SK-N-SH (cell line): ENCODE data around the gene SYNJ2.

Source experiments
- CTCF ChIP-seq: fragments of 200-600 bp; sonication (generic); IDR thresholded peaks from 2 replicates; pipeline ENCODE4 v1.6.1; 2017; ENCODE audit warnings: antibody characterized with exemption, mild to moderate bottlenecking, moderate library complexity
- ELF1 ChIP-seq: IDR thresholded peaks from 2 replicates; pipeline ENCODE4 v1.4.0; 2012
- EP300 ChIP-seq, 2 experiments: IDR thresholded peaks; 2 replicates each; pipeline versions ENCODE4 v1.4.0 to v1.6.1; 2012; ENCODE audit warnings: borderline replicate concordance in 1 of 2, low read depth in 1 of 2, low read length in 1 of 2
- FOXJ3 ChIP-seq: sonication (generic); formaldehyde crosslinking; IDR thresholded peaks from 2 replicates; pipeline ENCODE4 v1.5.1; 2020; ENCODE audit warnings: mild to moderate bottlenecking, missing genetic modification reagents
- JUND ChIP-seq: IDR thresholded peaks from 2 replicates; pipeline ENCODE4 v1.4.0; 2012
- MAX ChIP-seq: IDR thresholded peaks from 2 replicates; pipeline ENCODE4 v1.4.0; 2012; ENCODE audit warnings: low read depth
- PBX3 ChIP-seq: IDR thresholded peaks from 2 replicates; pipeline ENCODE4; 2012
- POLR2AphosphoS5 ChIP-seq: IDR thresholded peaks from 2 replicates; pipeline ENCODE4 v1.6.1; 2012; ENCODE audit warnings: low read depth, low read length
- SMC3 ChIP-seq: IDR thresholded peaks from 2 replicates; pipeline ENCODE4 v1.6.1; 2012; ENCODE audit warnings: low read depth, low read length, improper control_type of control experiment
- TCF12 ChIP-seq: IDR thresholded peaks from 2 replicates; pipeline ENCODE4 v1.4.0; 2012

- TF ChIP-seq FOXJ3 (CRISPR knock-in tag), result no peak
- no peak for TF ChIP-seq CTCF
- TF ChIP-seq MAX, result no peak
- TF ChIP-seq EP300 (IDR thresholded peaks at IDR 0.05; ENCODE audit: borderline replicate concordance in 1 of 2, low read depth in 1 of 2, low read length in 1 of 2), result no peak
- TF ChIP-seq JUND, result no peak
- no peak for TF ChIP-seq PBX3
- no peak for TF ChIP-seq TCF12
- TF ChIP-seq ELF1, result no peak
- no peak for TF ChIP-seq POLR2AphosphoS5
- no peak for TF ChIP-seq SMC3
Observed at GRCh38 chr6:158122048-158122447, 140.4 kb downstream of the SYNJ2 start.
